Measurements from ENCODE around the gene ZBTB16. TPM values are rescaled to one million over a fixed set of nuclear protein-coding genes. Genes with fewer than 3 reads are reported as not detected.

The ZBTB16 gene
- polyA plus RNA-seq, 3 donors = 4.1 to 12.3 (median 8.3) TPM

DNA sequence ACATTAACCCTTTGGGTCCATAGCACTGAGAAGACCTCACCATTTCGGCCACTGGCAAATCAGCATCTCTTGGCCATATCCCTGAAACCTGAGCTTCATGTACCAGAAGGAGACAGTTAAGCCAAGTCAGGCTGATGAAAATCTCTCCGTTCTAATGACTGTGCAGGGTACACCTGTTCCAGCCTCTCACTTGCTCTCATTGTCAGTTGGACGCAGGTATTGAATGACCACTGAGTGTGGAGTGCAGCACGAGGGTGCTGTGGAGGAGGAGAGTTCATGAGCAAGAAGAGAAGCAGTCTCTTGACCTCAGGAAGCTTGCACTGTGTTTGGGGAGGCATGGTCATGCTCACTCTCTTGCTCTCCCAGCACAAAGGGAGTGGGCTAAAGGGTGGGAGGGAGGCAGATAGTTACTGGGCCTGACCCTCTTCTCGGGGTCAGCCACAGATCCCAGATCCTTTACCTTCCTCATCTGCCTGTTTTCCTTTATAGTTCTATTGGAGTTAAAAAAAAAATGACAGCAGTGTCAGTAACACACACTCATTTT lies 65.2 kb downstream of the ZBTB16 start:
- no peak for DNase-seq
- TF ChIP-seq CTCF (IDR thresholded peaks at IDR 0.05) = no peak
- no peaks in the 10 kb centered on the region for H3K36me3 ChIP-seq (replicated peaks in 1 of 2; ENCODE audit: control insufficient read depth in 1 of 2, insufficient read depth in 2 of 2, low read length in 2 of 2)
- no peaks in the 10 kb centered on the region for H4K20me1 ChIP-seq (ENCODE audit: insufficient read depth, low read length)
- peaks cover 11 to 15% of the 10 kb centered on the region in 2 donors for H3K4me1 ChIP-seq (ENCODE audit: control insufficient read depth in 1 of 2, insufficient read depth in 2 of 2, low read length in 2 of 2)
- Mint-ChIP-seq H3K4me1 (peaks cover 37% of the 10 kb centered on the region), H3K4me3 (no peak overlapping the region), H3K27ac (no peak overlapping the region), H3K36me3 (peaks cover 9 to 20% of the 10 kb centered on the region in 2 donors), H3K9me3 (peaks cover 0 to 2% (median 0%) of the 10 kb centered on the region in 7 donors), H3K27me3 (ENCODE audit: low read depth in 3 of 3) (peaks cover 0 to 3% (median 0%) of the 10 kb centered on the region in 3 donors)
- WGBS (ENCODE audit: insufficient coverage) = 100% methylated on average over 3 of the region's 5 CpGs
- intact Hi-C loops (cut with micrococcal nuclease) = loop anchor here in 1 of 2 donors (5.0 kb wide), 1 partner anchor 48 kb away; no protein-coding TSS in a partner anchor
- no peaks in the 10 kb centered on the region for H3K9me3 ChIP-seq (replicated peaks in 1 of 2; ENCODE audit: control insufficient read depth in 1 of 2, insufficient read depth in 1 of 2, low read length in 2 of 2)
- H2AFZ ChIP-seq (ENCODE audit: insufficient read depth, low read depth, low read length, poor library complexity, severe bottlenecking) = no peak overlapping the region
- no peak overlapping the region for H3K4me2 ChIP-seq (replicated peaks; ENCODE audit: extremely low read depth, low read length, poor library complexity, severe bottlenecking)
- no peaks in the 10 kb centered on the region for H3K79me2 ChIP-seq (ENCODE audit: insufficient read depth, low read length)
- no peak overlapping the region for H3K4me3 ChIP-seq (replicated peaks in 1 of 3; ENCODE audit: low read depth in 2 of 3, low read length in 3 of 3)
- no peak overlapping the region for H3K9ac ChIP-seq (ENCODE audit: insufficient read depth, low read length, poor library complexity, severe bottlenecking)
- H3K27ac ChIP-seq (ENCODE audit: low read depth in 1 of 2, low read length in 2 of 2) = no peak overlapping the region
- H3K27me3 ChIP-seq (ENCODE audit: control insufficient read depth in 2 of 2, insufficient read depth in 2 of 2, low read length in 2 of 2) = no peaks in the 10 kb centered on the region

- H3K9ac ChIP-seq (ENCODE audit: insufficient read depth, low read length, poor library complexity, severe bottlenecking) = no peak overlapping the region
- no peaks in the 10 kb centered on the region for H3K36me3 ChIP-seq (replicated peaks in 1 of 2; ENCODE audit: control insufficient read depth in 1 of 2, insufficient read depth in 2 of 2, low read length in 2 of 2)
- H3K79me2 ChIP-seq (ENCODE audit: insufficient read depth, low read length) = no peaks in the 10 kb centered on the region
- no peak overlapping the region for H2AFZ ChIP-seq (ENCODE audit: insufficient read depth, low read depth, low read length, poor library complexity, severe bottlenecking)
- whole genome bisulfite sequencing (ENCODE audit: insufficient coverage) = no CpG with 5 or more reads among the region's 7 CpGs
- H3K4me1 ChIP-seq (ENCODE audit: control insufficient read depth in 1 of 2, insufficient read depth in 2 of 2, low read length in 2 of 2) = peaks cover 11 to 15% of the 10 kb centered on the region in 2 donors
- Mint-ChIP-seq H3K4me1 (peaks cover 41% of the 10 kb centered on the region), H3K27ac (no peak overlapping the region), H3K4me3 (no peak overlapping the region), H3K36me3 (peaks cover 9 to 20% of the 10 kb centered on the region in 2 donors), H3K9me3 (peaks cover 0 to 2% (median 0%) of the 10 kb centered on the region in 7 donors), H3K27me3 (ENCODE audit: low read depth in 3 of 3) (peaks cover 0 to 3% (median 0%) of the 10 kb centered on the region in 3 donors)
- H4K20me1 ChIP-seq (ENCODE audit: insufficient read depth, low read length) = peaks cover 3% of the 10 kb centered on the region
- no peaks in the 10 kb centered on the region for H3K9me3 ChIP-seq (replicated peaks in 1 of 2; ENCODE audit: control insufficient read depth in 1 of 2, insufficient read depth in 1 of 2, low read length in 2 of 2)
- no peak overlapping the region for H3K4me2 ChIP-seq (replicated peaks; ENCODE audit: extremely low read depth, low read length, poor library complexity, severe bottlenecking)
- H3K27me3 ChIP-seq (ENCODE audit: control insufficient read depth in 2 of 2, insufficient read depth in 2 of 2, low read length in 2 of 2) = no peaks in the 10 kb centered on the region
- no peak overlapping the region for H3K27ac ChIP-seq (ENCODE audit: low read depth in 1 of 2, low read length in 2 of 2)
- no peak overlapping the region for H3K4me3 ChIP-seq (replicated peaks in 1 of 3; ENCODE audit: low read depth in 2 of 3, low read length in 3 of 3)
- TF ChIP-seq CTCF (IDR thresholded peaks at IDR 0.05) = no peak
- intact Hi-C loops (cut with micrococcal nuclease) = loop anchor here in 1 of 2 donors (5.0 kb wide), 1 partner anchor 47 kb away; no protein-coding TSS in a partner anchor
- no peak for DNase-seq
Measured at GRCh38 chr11:114125531-114125930, 66.0 kb downstream of the ZBTB16 start.
